H7 (cell line): ENCODE measurements around the gene MRPS22. TPM values are rescaled to one million over a fixed set of nuclear protein-coding genes. Genes with fewer than 3 reads are reported as not detected.

Experiments
- DNase-seq: peaks from one replicate; pipeline ENCODE4 v3.0.0; 2012
- H3K27me3 ChIP-seq: 2 replicates; pipeline ENCODE4 v1.6.0; 2011; ENCODE audit warnings: mild to moderate bottlenecking, low read length; ENCODE audit not compliant: control insufficient read depth, insufficient read depth
- H3K36me3 ChIP-seq: replicated peaks from 2 replicates; pipeline ENCODE4 v1.5.1; 2011; ENCODE audit warnings: low read length; ENCODE audit not compliant: control insufficient read depth, insufficient read depth
- H3K4me3 ChIP-seq: 2 replicates; pipeline ENCODE4 v1.5.1; 2011; ENCODE audit warnings: low read depth, mild to moderate bottlenecking, control low read depth, low read length, moderate library complexity; ENCODE audit not compliant: insufficient read depth
- total RNA-seq: library from RNA; depleted of rRNA; stranded (reverse); fragments of >200 nt; shearing (Covaris generic); gene quantifications from 2 replicates; pipeline ENCODE4 v1.2.3, GENCODE V29; 2014; rRNA removed

MRPS22 gene
- 53.6 and 70.9 TPM in 2 replicates for total RNA-seq

DNA sequence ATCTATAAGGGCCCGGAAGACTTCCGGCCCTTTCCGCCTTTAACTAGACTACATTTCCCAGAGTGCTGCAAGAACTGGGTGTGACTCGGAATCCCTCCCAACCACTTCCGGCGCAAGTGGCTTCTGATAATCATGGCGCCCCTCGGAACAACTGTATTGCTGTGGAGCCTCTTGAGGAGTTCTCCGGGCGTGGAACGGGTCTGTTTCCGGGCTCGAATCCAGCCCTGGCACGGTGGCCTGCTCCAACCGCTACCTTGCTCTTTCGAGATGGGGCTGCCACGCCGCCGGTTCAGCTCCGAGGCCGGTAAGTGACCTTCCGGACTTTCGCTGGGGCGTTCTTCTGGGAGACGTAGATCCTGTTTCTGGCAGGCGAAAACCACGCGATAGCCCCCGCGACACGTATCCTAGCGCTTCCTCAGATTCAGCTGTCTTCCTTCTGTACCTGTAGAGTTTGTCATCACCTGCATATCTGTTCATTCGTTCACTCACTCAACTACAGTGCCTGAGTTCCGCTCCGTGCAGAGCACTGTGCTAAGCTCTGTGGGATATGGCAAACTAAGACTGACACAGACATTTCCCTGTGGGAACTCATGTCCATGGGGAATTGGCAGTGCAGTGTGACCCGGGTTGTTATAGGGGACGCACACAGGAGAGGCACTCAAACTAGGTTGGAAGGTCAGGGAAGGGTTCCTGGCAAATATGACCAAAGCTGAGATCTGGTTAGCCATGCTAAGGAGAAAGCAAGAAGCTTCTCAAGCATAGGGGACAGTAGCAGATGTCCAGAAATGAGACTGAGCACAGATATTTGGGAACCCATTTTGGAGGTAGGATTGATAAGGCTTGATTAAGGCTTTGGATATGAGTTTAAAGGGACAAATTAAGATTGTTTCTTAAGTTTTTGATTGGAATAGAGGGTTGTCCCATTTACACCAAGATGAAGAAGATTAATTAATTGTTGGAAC lies at the start of gene MRPS22:
MRPS22 (plus strand) TSS at position 126 of the 962 bp plus-strand sequence; CDS start at position 133, 7 bp downstream.
- Histone ChIP-seq H3K36me3 (peaks cover 9% of the 10 kb centered on the region), H3K4me3 (peak within 1 kb of the TSS; percentile 86), H3K27me3 (peaks cover 6% of the 10 kb centered on the region)
- DNase-seq, result peak; percentile 84

DNA sequence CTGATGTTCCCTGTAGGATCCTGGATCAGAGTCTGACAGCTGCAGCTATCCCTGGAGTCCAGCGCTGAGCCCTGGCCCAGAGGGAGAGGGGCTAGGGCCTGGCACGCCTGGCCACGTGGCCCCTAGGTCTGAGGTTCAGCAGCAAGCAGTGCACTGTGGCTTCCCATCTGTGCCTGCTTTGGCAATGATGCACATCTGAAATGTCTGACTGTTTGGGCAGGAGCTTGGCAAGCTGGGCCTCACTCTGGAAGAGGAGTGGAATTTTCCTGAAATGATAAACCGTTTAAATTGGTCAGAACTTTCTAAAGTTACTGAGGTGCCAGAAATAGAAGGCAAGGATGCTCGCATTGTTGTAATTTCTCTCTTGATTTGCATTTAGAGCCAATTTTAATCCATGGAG lies 48.8 kb upstream of the MRPS22 start:
- Histone ChIP-seq H3K27me3 (no peaks in the 10 kb centered on the region), H3K36me3 (no peaks in the 10 kb centered on the region), H3K4me3 (no peak overlapping the region)
- DNase-seq, result no peak

DNA sequence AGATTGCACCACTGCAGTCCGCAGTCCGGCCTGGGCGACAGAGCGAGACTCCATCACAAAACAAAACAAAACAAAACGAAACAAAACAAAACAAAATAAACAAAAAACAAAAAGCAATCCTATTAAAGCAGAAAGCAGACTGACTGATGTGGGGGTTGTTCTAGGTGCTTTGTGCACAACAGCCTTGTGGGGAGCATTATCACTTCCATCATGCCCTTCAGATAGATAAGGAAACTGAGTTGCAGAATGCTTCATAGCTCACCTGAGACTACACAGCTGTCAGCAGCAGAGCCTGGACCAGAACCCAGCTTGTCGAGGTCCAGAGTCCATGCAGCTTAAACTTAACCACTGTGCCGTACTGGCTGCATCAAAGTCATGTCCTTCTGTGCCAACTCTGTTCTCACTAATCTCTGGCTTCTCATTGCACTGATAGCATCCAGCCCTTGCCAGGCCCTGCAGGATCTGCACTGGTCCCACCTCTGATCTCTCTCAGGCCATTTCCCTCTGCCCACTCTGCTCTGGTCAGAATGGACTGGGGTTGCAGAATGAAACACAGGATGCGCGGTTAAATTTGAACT lies 47.6 kb upstream of the MRPS22 start:
- H3K27me3 ChIP-seq, result no peaks in the 10 kb centered on the region
- no peak for DNase-seq
- H3K36me3 ChIP-seq, result no peaks in the 10 kb centered on the region
- no peak overlapping the region for H3K4me3 ChIP-seq

DNA sequence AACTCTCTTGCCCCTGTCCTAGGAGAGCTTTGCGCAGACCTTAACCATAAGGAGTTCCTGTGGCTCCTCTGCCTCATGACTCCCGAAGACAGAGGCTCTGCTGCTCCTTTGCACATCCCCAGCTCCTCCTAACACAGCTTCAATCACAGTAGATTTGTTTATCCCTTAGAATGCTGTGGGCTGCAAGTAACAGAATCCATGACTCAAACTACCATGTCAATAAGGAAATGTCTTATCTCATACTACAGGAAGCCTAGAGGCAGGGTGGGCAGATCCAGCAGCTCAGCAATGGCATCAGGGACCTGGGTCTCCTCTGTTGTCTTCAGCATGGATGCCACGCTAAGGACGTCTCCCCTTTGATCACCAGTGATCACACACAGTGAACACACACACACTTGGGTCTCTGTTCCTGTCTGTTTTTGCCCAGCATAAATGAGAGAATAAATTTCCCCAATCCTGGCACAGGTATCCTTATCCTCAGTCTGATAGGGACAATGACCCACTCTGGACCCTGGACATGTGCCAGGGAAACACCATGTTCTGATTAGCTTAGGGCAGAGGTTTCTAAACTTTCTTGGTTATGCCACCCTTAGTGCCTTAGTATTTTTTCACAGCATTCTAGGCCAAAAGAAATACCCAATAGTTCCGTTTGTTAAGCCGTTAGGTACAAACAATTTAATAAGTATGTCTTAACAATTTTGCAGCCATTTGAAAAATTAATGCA lies 46.1 kb upstream of the MRPS22 start:
- no peaks in the 10 kb centered on the region for H3K36me3 ChIP-seq
- no peak for DNase-seq
- no peak overlapping the region for H3K4me3 ChIP-seq
- H3K27me3 ChIP-seq, result no peaks in the 10 kb centered on the region

DNA sequence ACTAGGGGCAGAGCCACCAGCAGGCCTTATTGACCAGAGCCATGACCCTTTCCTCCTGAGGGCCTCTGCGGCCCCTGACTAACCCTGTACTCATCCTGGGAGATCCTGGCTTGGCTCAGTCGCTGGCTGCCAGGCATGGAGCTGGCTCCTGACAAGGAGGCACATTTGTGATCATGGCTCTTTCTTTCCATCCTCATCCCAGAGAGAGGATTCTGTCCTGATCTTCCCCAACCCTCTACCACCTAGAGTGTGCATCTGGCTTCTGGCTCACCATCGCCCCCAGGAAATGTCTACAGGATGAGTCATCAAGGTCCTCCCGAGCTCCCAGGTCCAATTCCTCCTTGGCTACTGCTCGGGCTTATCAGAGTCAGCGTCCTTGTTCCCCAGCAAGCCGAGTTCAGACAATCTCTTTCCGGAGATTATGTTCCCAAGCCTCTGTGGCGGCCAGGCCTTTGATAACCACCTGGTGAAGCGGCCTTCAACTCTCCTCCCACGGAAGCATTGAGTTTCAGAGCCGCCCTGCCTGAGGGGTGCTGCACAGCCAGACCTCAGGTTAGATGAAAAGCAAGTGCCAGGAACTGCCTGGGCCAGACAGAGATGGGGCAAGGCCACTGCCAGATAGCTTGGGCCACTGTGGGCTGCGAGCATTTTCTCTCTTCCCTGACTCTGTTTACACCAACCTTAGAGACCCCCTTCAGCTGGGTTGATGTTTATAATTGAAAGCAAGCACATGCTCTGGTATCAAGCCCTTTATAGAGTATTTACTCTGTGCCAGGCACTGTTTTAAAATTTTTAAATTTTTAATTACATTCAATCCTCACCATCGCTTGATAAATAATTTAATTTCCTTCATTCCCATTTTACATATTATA lies 44.3 kb upstream of the MRPS22 start:
- Histone ChIP-seq H3K4me3 (no peak overlapping the region), H3K36me3 (no peaks in the 10 kb centered on the region), H3K27me3 (no peaks in the 10 kb centered on the region)
- DNase-seq, result peak; percentile 54

DNA sequence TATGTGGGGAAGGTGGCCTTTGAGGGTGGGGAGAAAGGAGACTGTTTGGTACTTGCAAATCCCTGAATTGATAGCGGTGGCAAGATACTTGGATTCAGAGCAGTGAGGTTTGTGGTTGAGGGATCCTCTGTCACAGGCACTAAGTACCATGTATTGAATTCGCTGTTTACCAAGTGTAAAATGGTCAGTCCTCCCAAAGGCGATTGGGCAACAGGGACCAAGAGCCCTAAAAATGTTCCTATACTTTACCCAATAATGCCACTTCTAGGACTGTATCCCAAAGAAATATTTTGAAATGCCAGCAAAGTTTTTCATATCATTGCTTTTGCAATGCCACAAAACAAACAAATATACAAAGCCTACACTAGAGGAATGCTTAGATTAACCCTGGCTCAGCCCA lies 43.4 kb upstream of the MRPS22 start:
- DNase-seq, result no peak
- Histone ChIP-seq H3K4me3 (no peak overlapping the region), H3K27me3 (no peaks in the 10 kb centered on the region), H3K36me3 (no peaks in the 10 kb centered on the region)

DNA sequence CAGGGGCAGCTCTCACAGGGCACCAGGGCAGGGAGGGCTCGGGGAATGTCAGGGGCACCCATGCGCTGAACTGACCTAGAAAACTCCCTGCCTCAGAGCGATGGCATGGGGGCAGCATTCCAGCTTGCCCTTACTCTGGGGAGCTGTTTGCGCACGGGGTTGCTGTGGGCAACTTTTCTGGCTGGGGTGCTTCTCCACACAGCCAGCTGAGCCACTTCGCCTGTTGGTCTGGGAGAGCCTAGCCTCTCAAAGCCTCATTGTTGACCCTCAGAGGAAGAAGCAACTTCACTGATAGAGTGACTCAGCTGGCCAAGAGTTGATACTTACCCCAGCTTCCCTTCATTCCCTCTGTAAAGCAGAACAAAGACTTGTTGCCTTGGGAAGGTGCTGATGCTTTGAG lies 42.6 kb upstream of the MRPS22 start:
- H3K36me3 ChIP-seq, result no peaks in the 10 kb centered on the region
- H3K27me3 ChIP-seq, result no peaks in the 10 kb centered on the region
- DNase-seq, result no peak
- no peak overlapping the region for H3K4me3 ChIP-seq

DNA sequence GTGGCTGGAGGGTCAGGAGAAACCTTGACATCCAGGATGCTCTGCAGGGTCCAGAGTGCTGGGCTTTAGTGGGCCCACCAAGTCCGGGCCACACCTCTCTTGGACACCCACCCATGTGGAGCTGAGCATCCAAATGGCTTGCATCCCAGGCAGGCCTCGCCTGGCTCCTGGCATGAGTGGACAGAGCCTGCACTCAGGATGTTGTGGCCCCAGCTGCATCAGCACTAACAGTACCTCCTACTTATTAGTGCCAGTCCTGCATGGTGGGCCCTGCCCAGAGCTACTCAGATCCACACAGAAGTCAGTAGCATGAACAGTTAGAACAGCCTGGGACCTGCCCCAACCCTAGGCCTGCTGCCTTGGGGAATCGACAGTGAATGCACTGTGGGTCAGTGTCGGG lies 42.2 kb upstream of the MRPS22 start:
- Histone ChIP-seq H3K27me3 (no peaks in the 10 kb centered on the region), H3K4me3 (no peak overlapping the region), H3K36me3 (no peaks in the 10 kb centered on the region)
- no peak for DNase-seq

DNA sequence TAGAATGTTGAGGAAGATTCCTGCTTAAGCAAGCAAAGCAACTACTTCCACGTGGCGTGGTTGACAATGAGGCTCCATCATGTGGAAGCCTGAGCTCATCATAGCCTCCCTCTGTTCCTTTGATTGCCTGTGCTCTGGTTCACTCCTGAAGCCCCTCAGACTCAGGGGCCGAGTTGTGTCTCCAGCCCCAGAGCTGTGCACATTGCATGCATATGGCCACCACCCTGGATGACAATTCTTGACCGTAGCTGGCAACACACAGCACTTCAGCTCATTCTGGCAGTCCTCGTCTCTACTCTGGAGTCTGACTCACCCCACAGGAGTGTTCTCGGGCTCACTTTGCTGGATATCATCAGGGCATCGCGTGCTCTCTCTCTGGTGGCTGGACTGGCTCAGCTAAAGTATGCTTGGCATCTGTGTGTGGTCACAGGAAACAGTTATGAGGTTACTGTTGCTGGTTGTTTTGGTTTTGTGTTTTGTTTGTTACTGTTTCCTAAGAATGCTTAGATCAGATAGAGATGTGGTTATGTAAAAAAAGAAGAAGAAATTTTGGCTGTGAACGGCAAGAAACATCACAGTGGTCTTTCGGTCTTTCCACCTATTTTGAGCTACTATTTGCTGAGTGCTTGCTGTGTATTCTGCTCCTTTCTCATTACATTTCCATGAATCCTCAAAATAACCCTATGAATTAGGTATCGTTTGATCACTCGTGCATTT lies 41.6 kb upstream of the MRPS22 start:
- Histone ChIP-seq H3K27me3 (no peaks in the 10 kb centered on the region), H3K4me3 (no peak overlapping the region), H3K36me3 (no peaks in the 10 kb centered on the region)
- no peak for DNase-seq

DNA sequence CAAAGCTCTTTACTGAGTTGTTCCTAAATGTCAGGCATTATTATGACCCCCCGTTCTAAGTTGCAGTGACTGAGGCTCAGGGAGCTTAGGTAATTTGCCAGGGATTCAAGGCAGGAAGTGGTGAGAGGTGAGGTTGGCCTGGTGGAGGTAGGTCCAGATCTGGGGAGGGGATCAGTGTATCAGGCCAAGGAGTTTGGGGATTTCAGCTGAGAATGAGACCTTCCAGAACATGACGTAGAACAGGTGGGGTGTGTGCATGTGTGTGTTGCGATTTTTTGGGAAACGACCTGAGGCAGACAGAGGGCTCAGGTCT lies 41.1 kb upstream of the MRPS22 start:
- no peaks in the 10 kb centered on the region for H3K27me3 ChIP-seq
- DNase-seq, result no peak
- H3K36me3 ChIP-seq, result no peaks in the 10 kb centered on the region
- no peak overlapping the region for H3K4me3 ChIP-seq

DNA sequence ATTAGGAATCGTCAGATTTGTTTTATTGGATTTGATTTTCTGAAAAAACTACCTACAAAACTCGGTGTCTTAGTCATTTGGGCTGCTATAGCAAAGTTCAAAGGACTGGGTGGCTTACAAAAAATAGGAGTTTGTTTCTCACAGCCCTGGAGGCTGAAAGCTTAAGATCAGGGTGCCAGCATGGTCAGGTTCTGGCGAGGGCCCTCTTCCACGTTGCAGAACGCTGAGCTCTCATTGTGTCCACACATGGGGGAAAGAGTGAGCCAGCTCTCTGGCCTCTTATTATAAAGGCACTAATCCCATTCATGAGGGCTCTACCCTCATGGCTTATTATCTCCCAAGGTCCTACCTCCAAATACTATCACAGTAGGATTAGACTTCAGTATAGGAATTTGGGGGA lies 40.6 kb upstream of the MRPS22 start:
- no peaks in the 10 kb centered on the region for H3K27me3 ChIP-seq
- H3K4me3 ChIP-seq, result no peak overlapping the region
- H3K36me3 ChIP-seq, result no peaks in the 10 kb centered on the region
- DNase-seq, result no peak

DNA sequence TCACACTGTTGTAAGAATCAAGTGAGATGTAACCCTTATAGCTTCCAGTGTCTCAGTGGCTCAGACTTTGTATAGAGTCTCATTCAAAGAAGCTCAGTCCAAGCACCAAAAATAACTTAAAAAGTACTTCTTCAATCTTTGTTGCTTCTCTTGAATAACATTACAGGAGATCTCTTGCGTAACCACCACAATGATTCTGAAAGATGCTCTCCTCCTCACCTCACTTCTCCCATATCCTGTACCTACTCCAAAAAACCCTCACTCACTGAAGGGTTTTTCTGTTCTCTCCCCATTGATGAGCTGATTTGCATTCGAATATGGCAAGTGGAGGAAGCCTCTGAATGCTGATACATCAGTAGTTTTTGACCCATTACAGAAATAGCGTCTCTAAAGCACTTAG lies 39.4 kb upstream of the MRPS22 start:
- DNase-seq, result no peak
- no peak overlapping the region for H3K4me3 ChIP-seq
- H3K36me3 ChIP-seq, result no peaks in the 10 kb centered on the region
- H3K27me3 ChIP-seq, result no peaks in the 10 kb centered on the region

DNA sequence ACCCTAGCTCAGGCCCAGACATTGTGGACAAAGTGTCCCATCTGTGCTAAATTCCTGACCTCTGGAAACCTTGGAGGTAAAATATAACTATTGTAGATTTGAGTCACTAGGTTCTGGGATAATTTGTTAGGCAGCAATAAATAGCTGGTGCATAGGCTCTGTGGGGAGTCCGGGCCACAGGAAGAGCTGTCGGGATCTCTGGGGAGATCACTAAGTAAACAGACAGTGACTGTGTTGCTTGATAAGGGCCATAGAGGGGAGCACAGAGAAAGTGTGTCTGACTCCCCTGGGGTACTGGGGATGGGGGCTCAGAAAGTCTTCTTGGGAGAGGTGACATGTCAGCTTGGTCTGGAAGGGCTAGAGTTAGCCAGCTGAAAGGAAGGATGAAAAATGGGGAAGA lies 37.7 kb upstream of the MRPS22 start:
- no peaks in the 10 kb centered on the region for H3K36me3 ChIP-seq
- no peak for DNase-seq

DNA sequence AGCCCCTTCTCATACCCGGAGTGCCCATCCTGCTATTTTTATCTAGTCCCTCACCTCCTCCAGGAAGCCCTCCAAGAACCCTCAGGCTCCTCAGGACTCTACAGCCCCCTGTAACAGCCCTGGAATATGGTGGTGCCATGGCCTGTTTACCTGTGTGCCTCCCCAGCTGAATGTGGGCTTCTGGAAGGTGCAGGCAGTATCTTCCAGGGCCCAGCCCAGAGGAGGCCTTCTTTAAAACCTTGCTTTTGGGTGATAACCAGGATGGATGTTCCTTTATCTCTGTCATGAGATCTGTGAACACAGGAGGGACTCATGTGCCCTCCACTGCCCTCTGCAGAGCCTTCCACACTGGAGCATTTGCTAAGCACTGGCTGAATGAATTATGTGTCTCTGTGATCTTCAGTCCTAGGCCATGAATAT lies 36.7 kb upstream of the MRPS22 start:
- no peak for DNase-seq

More for the DNA sequence above, 37.7 kb upstream of the MRPS22 start:
- Histone ChIP-seq H3K4me3 (no peak overlapping the region), H3K27me3 (no peaks in the 10 kb centered on the region)

More for the DNA sequence above, 36.7 kb upstream of the MRPS22 start:
- Histone ChIP-seq H3K4me3 (no peak overlapping the region), H3K36me3 (no peaks in the 10 kb centered on the region), H3K27me3 (no peaks in the 10 kb centered on the region)
